Activated naive CD8-positive, alpha-beta T cell treated with anti-CD3 and anti-CD28 coated beads, Interleukin-2, amount 10 ng/mL, durations not matched to agents 7 days and 5 days (primary cell): ENCODE results near the gene EEF1AKMT2. TPM values are rescaled to one million over a fixed set of nuclear protein-coding genes. Genes with fewer than 3 reads are reported as not detected.
"Not testable (repeated sequence)": the region's sequence is repeated elsewhere in the genome, so short reads cannot be mapped to it uniquely, and the experiment has no call there.

Experiments
- ATAC-seq: fragments of 150-1000 bp; cut with Tn5 transposase; one replicate; pipeline ENCODE4 v1.10.0; 2021; ENCODE audit warnings: low read depth, moderate library complexity
- POLR2A ChIA-PET: fragments of 350-600 bp; sonication (Branson Sonifier 250); formaldehyde crosslinking; loops from one replicate; lab custom pipeline; 2021; ENCODE audit warnings: antibody characterized with exemption; lab: Charles Lee
- DNase-seq: peaks from one replicate; pipeline ENCODE4 v3.0.0; 2021
- H3K27ac Mint-ChIP-seq: one replicate; pipeline ENCODE4 v1.8.0; 2022; ENCODE audit warnings: mild to moderate bottlenecking, mixed read lengths
- H3K27me3 Mint-ChIP-seq: one replicate; pipeline ENCODE4 v1.8.0; 2022; ENCODE audit warnings: mild to moderate bottlenecking, moderate library complexity, mixed read lengths
- H3K36me3 Mint-ChIP-seq: one replicate; pipeline ENCODE4 v1.8.0; 2021; ENCODE audit warnings: mild to moderate bottlenecking, mixed read lengths
- H3K4me1 Mint-ChIP-seq: one replicate; pipeline ENCODE4 v1.8.0; 2021; ENCODE audit warnings: mixed read lengths
- H3K4me3 Mint-ChIP-seq: one replicate; pipeline ENCODE4 v1.8.0; 2022; ENCODE audit warnings: mild to moderate bottlenecking, moderate library complexity, mixed read lengths
- H3K9me3 Mint-ChIP-seq: one replicate; pipeline ENCODE4 v1.8.0; 2021; ENCODE audit warnings: mixed read lengths
- total RNA-seq, 2 experiments: library from RNA; stranded (reverse); gene quantifications; one replicate each; pipeline ENCODE4 v1.2.3, GENCODE V29; 2021

Gene EEF1AKMT2
- 10 to 100 TPM; 22.0 to 22.8 TPM for total RNA-seq

DNA sequence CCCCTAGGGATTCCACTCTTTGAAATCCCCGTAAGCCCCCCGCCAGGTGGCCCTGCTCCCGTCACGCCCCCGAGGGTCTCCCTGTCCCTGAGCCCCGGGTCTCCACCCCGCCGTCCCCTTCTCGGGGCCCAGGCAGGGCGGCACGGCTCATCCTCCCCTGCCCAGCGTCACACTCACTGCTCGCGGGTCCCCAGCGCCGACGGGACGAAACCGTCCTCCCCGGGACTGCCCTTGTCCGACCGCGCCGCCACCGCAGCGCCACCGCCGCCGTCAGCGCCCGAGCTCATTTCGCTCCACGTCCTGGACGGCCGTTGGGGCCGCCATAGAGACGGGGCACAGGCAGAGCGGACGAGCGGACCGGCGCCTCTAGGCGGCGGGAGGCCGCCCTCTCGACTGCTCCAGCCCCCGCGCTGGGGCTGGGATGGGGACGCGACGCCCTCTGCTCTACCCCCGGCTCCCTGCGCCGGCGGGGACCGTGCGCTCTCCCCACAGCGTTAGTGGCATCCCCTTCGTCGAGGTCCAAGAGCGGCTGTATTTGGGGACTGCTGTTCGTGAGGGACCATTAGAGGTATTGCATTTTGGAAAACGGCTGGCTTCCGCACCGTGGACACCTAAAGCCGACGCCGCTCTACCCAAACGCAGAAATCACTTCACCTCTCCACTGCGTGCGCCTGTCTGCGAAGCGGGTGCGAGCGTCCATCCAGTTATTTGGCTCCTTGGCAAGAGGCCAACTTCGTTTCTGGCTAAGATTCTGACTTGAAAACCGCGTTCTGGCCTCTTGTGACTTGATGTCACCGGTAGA is at the start of gene EEF1AKMT2:
Gene EEF1AKMT2 (minus strand): TSS at position 341 of the 802 bp plus-strand sequence. CDS start 54 bp downstream, at position 287.
- H3K4me3 Mint-ChIP-seq = peak within 1 kb of the TSS; percentile 97
- peaks cover 18% of the 10 kb centered on the region for H3K4me1 Mint-ChIP-seq
- POLR2A ChIA-PET = interaction anchor here (0.6 to 2.5 kb wide), 9 partner anchors 10 to 261 kb away, joined by 3 to 26 read pairs (median 4); partner anchors contain the start of gene ABRAXAS2
- peak; percentile 95 for ATAC-seq
- DNase-seq = peak; percentile 89
- peak within 1 kb of the TSS; percentile 98 for H3K27ac Mint-ChIP-seq
- H3K36me3 Mint-ChIP-seq = peaks cover 10% of the 10 kb centered on the region
- no peaks in the 10 kb centered on the region for H3K27me3 Mint-ChIP-seq
- H3K9me3 Mint-ChIP-seq = no peaks in the 10 kb centered on the region

DNA sequence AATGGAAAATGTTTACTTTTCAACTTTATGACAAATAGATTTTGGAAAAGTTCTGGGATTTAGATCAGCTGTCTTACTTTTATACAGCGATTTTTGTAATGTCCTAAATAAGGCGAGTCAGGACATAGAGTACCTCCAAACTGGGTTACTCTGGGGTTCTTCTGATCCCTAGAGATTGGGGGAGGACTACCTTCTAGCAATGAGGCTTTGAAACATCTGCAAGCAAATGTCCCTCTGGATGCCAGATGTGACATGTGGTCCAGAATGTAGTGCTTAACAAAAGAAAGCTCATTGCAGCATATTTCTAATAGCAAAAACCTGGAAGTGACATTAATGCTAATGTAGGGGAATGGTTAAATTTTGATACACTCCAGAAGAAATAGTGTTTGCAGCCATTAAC is 46.0 kb upstream of the EEF1AKMT2 start:
- POLR2A ChIA-PET = no interaction called here
- Mint-ChIP-seq H3K4me1 (no peaks in the 10 kb centered on the region), H3K27me3 (no peaks in the 10 kb centered on the region), H3K9me3 (no peaks in the 10 kb centered on the region), H3K27ac (no peak overlapping the region), H3K36me3 (peaks cover 8% of the 10 kb centered on the region), H3K4me3 (no peak overlapping the region)
- DNase-seq (no peak), ATAC-seq (no peak)

DNA sequence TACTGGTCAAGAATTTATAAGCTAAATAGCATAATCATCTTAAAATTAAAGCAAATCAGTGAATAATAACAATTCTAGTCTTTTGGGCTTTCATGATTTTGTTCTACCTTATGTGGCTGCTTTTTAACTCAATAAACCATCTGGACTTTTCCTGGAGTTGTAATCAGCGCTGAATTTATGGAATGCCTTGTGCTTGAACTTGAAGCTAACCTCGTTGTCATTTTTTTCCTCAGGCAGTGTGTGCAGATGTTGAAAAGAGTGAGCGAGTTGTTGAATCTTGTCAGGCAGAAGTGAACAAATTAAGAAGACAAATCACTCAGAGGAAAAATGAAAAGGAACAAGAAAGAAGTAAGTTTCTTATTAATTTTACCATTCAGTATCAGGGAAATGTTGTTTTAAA is 39.4 kb upstream of the EEF1AKMT2 start:
- Mint-ChIP-seq H3K4me1 (no peaks in the 10 kb centered on the region), H3K27me3 (no peaks in the 10 kb centered on the region), H3K36me3 (peaks cover 18% of the 10 kb centered on the region), H3K4me3 (no peak overlapping the region), H3K9me3 (no peaks in the 10 kb centered on the region), H3K27ac (no peak overlapping the region)
- ATAC-seq = no peak
- no peak for DNase-seq
- POLR2A ChIA-PET = no interaction called here

DNA sequence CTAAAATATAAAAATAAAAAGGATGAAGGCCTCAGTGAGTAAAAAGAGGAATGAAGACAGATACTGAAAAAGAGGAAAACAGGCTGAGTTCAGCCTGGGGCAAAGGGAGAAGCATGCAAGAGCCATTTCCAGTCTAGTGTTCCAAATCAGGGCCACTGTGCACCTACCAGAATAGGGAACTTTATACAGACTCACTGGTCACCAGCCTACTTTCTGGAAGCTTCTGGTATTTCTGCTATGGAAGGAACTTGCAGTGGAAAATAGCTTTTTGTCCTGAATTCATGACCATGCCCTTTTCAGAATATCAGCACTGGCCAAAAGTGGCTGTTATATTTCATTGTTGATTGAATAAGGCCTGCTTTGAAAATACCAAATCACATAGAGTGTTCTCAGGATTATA is 38.8 kb upstream of the EEF1AKMT2 start:
- Mint-ChIP-seq H3K9me3 (no peaks in the 10 kb centered on the region), H3K27me3 (no peaks in the 10 kb centered on the region), H3K4me3 (no peak overlapping the region), H3K27ac (no peak overlapping the region), H3K4me1 (no peaks in the 10 kb centered on the region), H3K36me3 (peaks cover 16% of the 10 kb centered on the region)
- POLR2A ChIA-PET = no interaction called here
- no peak for ATAC-seq
- no peak for DNase-seq

DNA sequence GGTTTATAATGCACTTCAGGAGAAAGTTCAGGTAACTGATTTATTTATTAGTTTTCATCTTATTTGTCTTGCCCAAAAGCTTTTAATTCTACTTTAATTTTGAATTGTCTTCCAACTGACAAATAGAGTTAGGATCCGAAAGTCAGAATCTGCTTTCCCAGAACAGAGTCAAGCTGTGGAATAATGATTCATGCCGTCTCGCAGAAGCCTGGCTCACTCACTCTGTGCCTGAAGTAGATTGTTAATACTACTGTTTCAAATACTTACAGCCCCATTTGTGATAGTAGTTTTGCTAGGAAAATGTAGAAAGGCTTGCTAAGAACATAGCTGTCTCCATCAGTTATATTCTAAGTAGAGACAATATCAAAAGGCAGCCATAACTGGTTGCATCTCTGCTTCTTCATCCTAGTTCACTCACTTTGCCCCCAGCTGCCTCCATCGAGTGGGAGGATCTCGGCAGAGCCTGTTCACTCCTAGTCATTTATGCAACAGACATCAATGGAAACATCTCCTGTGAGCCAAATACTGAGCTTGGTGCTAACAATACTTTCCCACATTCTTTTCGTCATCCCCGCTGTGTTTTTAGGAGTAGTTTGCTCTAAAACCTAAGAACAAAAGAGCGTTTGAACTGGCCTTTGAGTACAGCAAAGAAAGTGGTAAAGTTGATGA is 37.9 kb upstream of the EEF1AKMT2 start:
- Mint-ChIP-seq H3K27me3 (no peaks in the 10 kb centered on the region), H3K27ac (no peak overlapping the region), H3K4me1 (no peaks in the 10 kb centered on the region), H3K4me3 (no peak overlapping the region), H3K36me3 (peaks cover 13% of the 10 kb centered on the region), H3K9me3 (no peaks in the 10 kb centered on the region)
- ATAC-seq (no peak), DNase-seq (no peak)
- POLR2A ChIA-PET = no interaction called here

DNA sequence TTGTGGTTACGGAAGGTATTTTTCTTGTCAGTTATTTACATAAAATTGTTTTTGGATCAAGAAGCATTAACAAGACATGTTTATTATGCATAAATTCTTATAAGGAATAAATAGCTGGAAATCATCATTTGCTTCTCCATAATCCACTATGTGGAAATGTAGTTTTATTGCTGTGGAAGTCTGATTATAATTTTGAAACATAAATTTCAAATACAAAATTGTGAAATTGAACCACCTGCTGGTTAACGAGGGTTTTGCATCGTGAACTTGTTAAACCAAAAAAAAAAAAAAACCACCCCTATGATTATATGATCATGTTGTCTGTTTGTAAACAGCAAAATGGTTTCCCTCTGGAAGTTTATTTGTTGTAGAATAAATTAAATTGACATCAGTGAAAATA is 35.8 kb upstream of the EEF1AKMT2 start:
- no peaks in the 10 kb centered on the region for H3K27me3 Mint-ChIP-seq
- peaks cover 13% of the 10 kb centered on the region for H3K36me3 Mint-ChIP-seq
- DNase-seq (no peak), ATAC-seq (no peak)
- no peaks in the 10 kb centered on the region for H3K9me3 Mint-ChIP-seq
- no peak overlapping the region for H3K4me3 Mint-ChIP-seq
- POLR2A ChIA-PET = interaction anchor here (0.6 kb wide), 1 partner anchor 1847 kb away, joined by 3 read pairs; no protein-coding TSS in a partner anchor
- no peak overlapping the region for H3K27ac Mint-ChIP-seq
- no peaks in the 10 kb centered on the region for H3K4me1 Mint-ChIP-seq

DNA sequence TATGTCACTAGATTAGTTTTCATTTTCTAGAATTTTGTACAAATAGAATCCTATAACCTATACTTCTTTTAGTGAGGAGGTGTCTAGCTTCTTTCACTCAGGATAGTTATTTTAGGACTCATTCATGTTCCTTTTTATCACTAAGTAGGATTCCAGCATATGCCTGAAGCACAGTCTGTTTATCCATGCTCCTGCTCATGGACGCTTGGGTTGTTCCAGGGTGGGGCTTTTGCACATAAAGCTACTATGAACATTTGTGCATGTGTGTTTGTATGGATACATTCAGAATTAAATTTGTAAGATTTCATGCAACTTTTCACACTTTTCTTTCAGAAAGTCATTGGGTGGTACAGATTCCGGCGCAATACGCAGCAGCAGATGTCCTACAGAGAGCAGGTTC is 34.6 kb upstream of the EEF1AKMT2 start:
- peaks cover 18% of the 10 kb centered on the region for H3K36me3 Mint-ChIP-seq
- H3K4me1 Mint-ChIP-seq = no peaks in the 10 kb centered on the region
- POLR2A ChIA-PET = interaction anchor here (0.6 kb wide), 1 partner anchor 297 kb away, joined by 3 read pairs; no protein-coding TSS in a partner anchor
- no peaks in the 10 kb centered on the region for H3K9me3 Mint-ChIP-seq
- no peak overlapping the region for H3K4me3 Mint-ChIP-seq
- H3K27me3 Mint-ChIP-seq = no peaks in the 10 kb centered on the region
- H3K27ac Mint-ChIP-seq = no peak overlapping the region
- no peak for ATAC-seq
- no peak for DNase-seq

DNA sequence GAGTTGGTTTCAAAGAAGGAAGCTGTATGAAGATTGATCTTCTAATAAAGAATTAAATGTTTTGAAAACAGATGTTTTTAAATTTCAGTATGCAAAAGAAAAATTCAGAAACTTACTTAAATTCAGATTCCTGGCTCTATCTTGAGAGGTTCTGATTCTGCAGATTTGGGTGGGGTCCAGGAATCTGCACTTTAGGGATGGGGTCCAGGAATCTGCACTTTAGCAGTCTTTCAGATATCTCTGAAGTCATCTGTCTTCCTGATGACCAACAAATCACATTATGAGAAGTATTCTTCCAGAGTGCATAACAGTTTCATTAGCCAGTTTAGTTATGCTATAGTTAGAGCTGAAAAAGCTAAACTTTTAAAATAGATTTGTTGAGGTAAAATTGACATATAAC is 34.0 kb upstream of the EEF1AKMT2 start:
- no peaks in the 10 kb centered on the region for H3K4me1 Mint-ChIP-seq
- no peak overlapping the region for H3K4me3 Mint-ChIP-seq
- POLR2A ChIA-PET = no interaction called here
- H3K9me3 Mint-ChIP-seq = no peaks in the 10 kb centered on the region
- H3K27me3 Mint-ChIP-seq = no peaks in the 10 kb centered on the region
- ATAC-seq = no peak
- peaks cover 16% of the 10 kb centered on the region for H3K36me3 Mint-ChIP-seq
- H3K27ac Mint-ChIP-seq = no peak overlapping the region
- no peak for DNase-seq

DNA sequence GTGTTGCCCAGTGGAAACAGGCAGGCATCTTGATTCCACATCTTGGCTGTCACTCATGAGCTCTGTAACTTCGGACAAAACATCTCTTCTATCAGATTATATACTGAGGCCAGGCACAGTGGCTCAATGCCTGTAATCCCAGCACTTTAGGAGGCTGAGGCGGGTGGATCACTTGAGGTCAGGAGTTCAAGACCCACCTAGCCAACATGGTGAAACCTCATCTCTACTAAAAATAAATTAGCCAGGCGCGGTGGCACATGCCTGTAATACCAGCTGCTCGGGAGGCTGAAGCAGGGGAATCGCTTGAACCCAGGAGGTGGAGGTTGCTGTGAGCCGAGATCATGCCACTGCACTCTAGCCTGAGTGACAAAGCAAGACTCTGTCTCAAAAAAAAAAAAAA is 33.2 kb upstream of the EEF1AKMT2 start:
- H3K4me1 Mint-ChIP-seq, H3K27ac Mint-ChIP-seq, POLR2A ChIA-PET: not testable (repeated sequence)

DNA sequence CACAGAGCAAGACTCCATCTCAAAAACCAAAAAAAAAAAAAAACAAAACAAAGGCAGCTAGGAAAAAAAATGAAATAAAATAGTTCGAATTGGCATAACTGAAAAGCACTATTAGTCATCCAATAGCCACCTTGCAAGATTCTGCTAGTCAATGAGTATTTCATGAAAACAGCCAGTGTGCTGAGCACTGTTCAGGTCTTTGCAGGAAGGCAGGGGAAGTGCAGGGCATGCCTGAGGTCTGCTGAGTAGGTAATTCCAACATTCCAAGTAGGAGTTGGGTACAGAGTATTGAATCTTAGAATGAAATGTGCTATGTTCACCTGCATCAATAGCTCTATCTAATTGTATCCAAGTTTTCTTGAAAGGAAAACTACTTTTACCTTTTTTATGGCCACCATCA is 32.8 kb upstream of the EEF1AKMT2 start:
- DNase-seq = no peak
- Mint-ChIP-seq H3K4me1 (no peaks in the 10 kb centered on the region), H3K36me3 (peaks cover 16% of the 10 kb centered on the region), H3K27me3 (no peaks in the 10 kb centered on the region), H3K4me3 (no peak overlapping the region), H3K9me3 (no peaks in the 10 kb centered on the region), H3K27ac (no peak overlapping the region)
- POLR2A ChIA-PET = no interaction called here
- no peak for ATAC-seq

More for the DNA sequence above, 33.2 kb upstream of the EEF1AKMT2 start:
- not testable (repeated sequence) for H3K4me3 Mint-ChIP-seq, ATAC-seq, H3K9me3 Mint-ChIP-seq, H3K27me3 Mint-ChIP-seq, DNase-seq
- peaks cover 18% of the 10 kb centered on the region for H3K36me3 Mint-ChIP-seq

DNA sequence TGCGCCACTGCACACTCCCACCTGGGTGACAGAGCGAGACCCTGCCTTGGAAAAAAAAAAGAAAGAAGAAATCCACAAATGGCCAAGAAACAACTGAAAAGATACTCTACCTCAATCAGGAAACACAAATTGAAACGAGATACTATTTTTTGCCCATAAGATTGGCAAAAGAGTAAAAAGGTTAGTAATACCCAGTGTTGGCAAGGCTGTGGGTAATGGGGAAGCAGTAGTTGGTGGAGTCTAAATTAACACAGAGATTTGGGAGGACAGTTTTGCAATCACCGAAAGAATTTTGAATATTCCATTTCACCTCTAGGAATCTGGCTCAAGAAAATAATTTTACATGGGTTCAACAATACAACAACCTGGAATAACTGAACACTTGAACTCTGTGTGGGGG is 29.8 kb upstream of the EEF1AKMT2 start:
- Mint-ChIP-seq H3K9me3 (no peaks in the 10 kb centered on the region), H3K36me3 (peaks cover 18% of the 10 kb centered on the region), H3K4me3 (no peak overlapping the region), H3K27ac (no peak overlapping the region), H3K4me1 (no peaks in the 10 kb centered on the region), H3K27me3 (no peaks in the 10 kb centered on the region)
- no peak for DNase-seq
- POLR2A ChIA-PET = no interaction called here
- ATAC-seq = no peak

DNA sequence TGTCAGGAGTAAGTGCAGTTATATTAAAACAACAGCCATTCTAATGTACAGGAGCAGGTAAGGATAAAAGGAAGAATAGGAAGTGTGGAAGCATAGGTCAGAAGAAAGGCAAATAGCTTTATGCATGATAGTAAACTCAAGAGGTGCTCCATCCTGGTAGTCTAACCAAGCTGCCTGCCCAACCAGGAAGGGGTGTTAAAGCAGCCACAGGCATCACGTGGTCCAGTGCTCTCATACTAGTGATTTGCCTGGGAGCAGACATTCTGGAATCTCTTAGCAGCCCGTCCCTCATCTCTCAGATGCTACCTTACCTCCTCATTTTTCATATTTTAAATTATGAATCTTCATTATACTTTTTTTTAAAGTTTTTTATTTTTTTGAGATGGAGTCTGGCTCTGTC is 28.4 kb upstream of the EEF1AKMT2 start:
- Mint-ChIP-seq H3K27ac (no peak overlapping the region), H3K27me3 (no peaks in the 10 kb centered on the region), H3K36me3 (peaks cover 17% of the 10 kb centered on the region), H3K9me3 (no peaks in the 10 kb centered on the region), H3K4me1 (no peaks in the 10 kb centered on the region), H3K4me3 (no peak overlapping the region)
- POLR2A ChIA-PET = no interaction called here
- DNase-seq = no peak
- ATAC-seq = no peak

DNA sequence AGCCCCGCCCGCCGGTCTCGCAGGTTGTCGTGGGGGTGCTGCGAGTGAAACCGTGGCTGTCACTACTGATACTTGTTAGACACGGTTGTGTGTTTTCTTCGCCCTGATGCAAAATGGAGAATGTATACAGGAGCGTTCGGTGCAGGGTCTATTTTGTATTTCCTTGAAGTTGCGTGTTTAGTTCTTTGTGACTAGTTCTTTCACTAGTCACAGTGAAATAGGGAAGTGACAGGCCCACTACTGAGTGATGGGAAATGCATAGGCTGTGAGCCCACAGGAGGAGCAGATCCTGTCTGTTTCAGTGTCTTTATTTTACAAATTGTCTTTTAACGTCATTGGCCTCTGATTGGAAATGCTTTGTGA is 10.6 kb upstream of the EEF1AKMT2 start:
- POLR2A ChIA-PET = interaction anchor here (0.6 to 1.8 kb wide), 6 partner anchors 10 to 263 kb away, joined by 3 to 26 read pairs (median 5); partner anchors contain the start of gene EEF1AKMT2
- no peaks in the 10 kb centered on the region for H3K36me3 Mint-ChIP-seq
- no peaks in the 10 kb centered on the region for H3K9me3 Mint-ChIP-seq
- peaks cover 5% of the 10 kb centered on the region for H3K27me3 Mint-ChIP-seq
- H3K4me1 Mint-ChIP-seq = peaks cover 14% of the 10 kb centered on the region
- peak overlapping the region; percentile 86 for H3K27ac Mint-ChIP-seq
- DNase-seq (no peak), ATAC-seq (peak; percentile 0)
- peak overlapping the region; percentile 96 for H3K4me3 Mint-ChIP-seq

DNA sequence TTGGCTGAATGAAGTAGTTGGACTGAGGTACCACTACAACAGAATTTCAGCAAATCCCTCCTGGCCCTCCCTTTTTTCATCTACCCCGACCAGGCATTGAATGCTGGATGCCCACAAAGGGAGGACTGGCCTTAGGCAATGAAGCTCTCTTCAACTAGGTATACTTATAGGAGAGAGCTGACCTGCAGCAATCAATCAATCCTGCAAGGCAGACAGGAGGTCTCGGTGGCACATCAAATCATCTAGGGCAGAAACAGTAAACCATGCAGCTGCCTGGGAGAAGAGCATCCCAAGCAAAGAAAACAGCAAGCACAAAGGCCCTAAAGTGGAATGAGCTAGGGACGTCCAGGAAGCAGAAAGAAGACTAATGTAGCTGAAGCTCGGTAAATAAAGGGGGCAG is 7.5 kb upstream of the EEF1AKMT2 start:
- DNase-seq (no peak), ATAC-seq (no peak)
- peaks cover 14% of the 10 kb centered on the region for H3K4me1 Mint-ChIP-seq
- no peak overlapping the region for H3K27ac Mint-ChIP-seq
- no peaks in the 10 kb centered on the region for H3K9me3 Mint-ChIP-seq
- peaks cover 5% of the 10 kb centered on the region for H3K27me3 Mint-ChIP-seq
- H3K36me3 Mint-ChIP-seq = no peaks in the 10 kb centered on the region
- no peak overlapping the region for H3K4me3 Mint-ChIP-seq
- POLR2A ChIA-PET = no interaction called here
